H9 (cell line): ENCODE data around the gene UBASH3A. TPM values are rescaled to one million over a fixed set of nuclear protein-coding genes. Genes with fewer than 3 reads are reported as not detected.

Experiments
- DNase-seq: peaks from one replicate; pipeline ENCODE4 v3.0.0-alpha.2; 2017
- H2AFZ ChIP-seq: one replicate; pipeline ENCODE4 v1.6.1; 2013; ENCODE audit warnings: mild to moderate bottlenecking, low read length, control low read depth, moderate library complexity
- H2AK5ac ChIP-seq: 2 replicates; pipeline ENCODE4 v1.6.1; 2013; ENCODE audit warnings: low read length, control low read depth, mixed read lengths; ENCODE audit not compliant: insufficient read length
- H2BK120ac ChIP-seq: one replicate; pipeline ENCODE4 v1.6.1; 2013; ENCODE audit warnings: low read depth, mild to moderate bottlenecking, low read length, control low read depth, inconsistent platforms; ENCODE audit not compliant: poor library complexity, severe bottlenecking
- H2BK12ac ChIP-seq: 2 replicates; pipeline ENCODE4 v1.6.1; 2013; ENCODE audit warnings: low read length, control low read depth, mixed read lengths, low read depth; ENCODE audit not compliant: insufficient read length
- H2BK15ac ChIP-seq: 2 replicates; pipeline ENCODE4 v1.6.1; 2013; ENCODE audit warnings: low read depth, low read length, control low read depth
- H2BK20ac ChIP-seq: one replicate; pipeline ENCODE4 v1.6.1; 2013; ENCODE audit warnings: low read depth, mild to moderate bottlenecking, low read length, control low read depth, inconsistent platforms; ENCODE audit not compliant: poor library complexity, severe bottlenecking
- H2BK5ac ChIP-seq: 2 replicates; pipeline ENCODE4 v1.6.1; 2013; ENCODE audit warnings: low read length, control low read depth, mixed read lengths; ENCODE audit not compliant: insufficient read length
- H3K14ac ChIP-seq: 2 replicates; pipeline ENCODE4 v1.6.1; 2013; ENCODE audit warnings: low read length, control low read depth; ENCODE audit not compliant: insufficient read depth
- H3K18ac ChIP-seq: 2 replicates; pipeline ENCODE4 v1.6.1; 2013; ENCODE audit warnings: low read depth, mild to moderate bottlenecking, mixed read lengths, low read length, control low read depth; ENCODE audit not compliant: insufficient read length
- H3K23ac ChIP-seq: 2 replicates; pipeline ENCODE4 v1.6.1; 2013; ENCODE audit warnings: low read length, control low read depth, mixed read lengths, low read depth; ENCODE audit not compliant: insufficient read length
- H3K23me2 ChIP-seq: 2 replicates; pipeline ENCODE4 v1.6.1; 2013; ENCODE audit warnings: low read depth, mild to moderate bottlenecking, mixed read lengths, low read length, control low read depth; ENCODE audit not compliant: insufficient read length, poor library complexity, severe bottlenecking
- H3K27ac ChIP-seq: 2 replicates; pipeline ENCODE4 v1.5.1; 2013; ENCODE audit warnings: low read length, control low read depth, mixed read lengths, low read depth; ENCODE audit not compliant: insufficient read length
- H3K27me3 ChIP-seq: 2 replicates; pipeline ENCODE4 v1.6.1; 2013; ENCODE audit warnings: low read length, control low read depth, inconsistent platforms; ENCODE audit not compliant: insufficient read depth
- H3K4ac ChIP-seq: 2 replicates; pipeline ENCODE4 v1.6.1; 2013; ENCODE audit warnings: low read depth, mild to moderate bottlenecking, control low read depth, inconsistent platforms, low read length, moderate library complexity
- H3K4me1 ChIP-seq: 2 replicates; pipeline ENCODE4 v1.6.1; 2013; ENCODE audit warnings: low read length, control low read depth, inconsistent platforms; ENCODE audit not compliant: insufficient read depth
- H3K4me2 ChIP-seq: 2 replicates; pipeline ENCODE4 v1.6.1; 2013; ENCODE audit warnings: low read length, control low read depth, mixed read lengths; ENCODE audit not compliant: insufficient read length, insufficient read depth
- H3K56ac ChIP-seq: 2 replicates; pipeline ENCODE4 v1.6.1; 2013; ENCODE audit warnings: low read depth, mild to moderate bottlenecking, mixed read lengths, low read length, control low read depth; ENCODE audit not compliant: insufficient read length
- H3K79me1 ChIP-seq: 2 replicates; pipeline ENCODE4 v1.6.1; 2013; ENCODE audit warnings: low read depth, mild to moderate bottlenecking, moderate library complexity, low read length, control low read depth, inconsistent platforms; ENCODE audit not compliant: insufficient read depth, poor library complexity, severe bottlenecking
- H3K79me2 ChIP-seq: 2 replicates; pipeline ENCODE4 v1.6.1; 2013; ENCODE audit warnings: low read length, control low read depth, inconsistent platforms; ENCODE audit not compliant: insufficient read depth
- H3K9ac ChIP-seq: 2 replicates; pipeline ENCODE4 v1.6.1; 2013; ENCODE audit warnings: low read length, control low read depth, mixed read lengths; ENCODE audit not compliant: insufficient read length; ENCODE audit errors: extremely low read depth
- H3K9me3 ChIP-seq: one replicate; pipeline ENCODE4 v1.6.1; 2013; ENCODE audit warnings: low read depth, low read length, inconsistent platforms; ENCODE audit not compliant: control insufficient read depth
- H3T11ph ChIP-seq: one replicate; pipeline ENCODE4 v1.6.1; 2013; ENCODE audit warnings: mild to moderate bottlenecking, low read length, control low read depth, inconsistent platforms
- H4K20me1 ChIP-seq: one replicate; pipeline ENCODE4 v1.6.1; 2013; ENCODE audit not compliant: control insufficient read depth, insufficient read length, insufficient read depth
- H4K5ac ChIP-seq: 2 replicates; pipeline ENCODE4 v1.6.1; 2013; ENCODE audit warnings: low read depth, mild to moderate bottlenecking, mixed read lengths, low read length, control low read depth; ENCODE audit not compliant: insufficient read length
- H4K8ac ChIP-seq: replicated peaks from 2 replicates; pipeline ENCODE4 v1.6.1; 2013; ENCODE audit warnings: low read length, control low read depth, mixed read lengths, low read depth; ENCODE audit not compliant: insufficient read length
- H4K91ac ChIP-seq: 2 replicates; pipeline ENCODE4 v1.6.1; 2013; ENCODE audit warnings: low read depth, mild to moderate bottlenecking, moderate library complexity, mixed read lengths, low read length, control low read depth; ENCODE audit not compliant: insufficient read length
- H3K27ac Mint-ChIP-seq, 3 experiments: 2 replicates in 2 of 3; 3 replicates in 1 of 3; pipeline ENCODE4 v1.8.0; 2020 to 2021; ENCODE audit warnings: mixed read lengths in 3 of 3, mild to moderate bottlenecking in 1 of 3, moderate library complexity in 1 of 3
- H3K27me3 Mint-ChIP-seq: 2 replicates; pipeline ENCODE4 v1.8.0; 2021; ENCODE audit warnings: low read depth, mild to moderate bottlenecking, moderate library complexity, mixed read lengths
- H3K36me3 Mint-ChIP-seq, 3 experiments: 2 replicates in 2 of 3; 3 replicates in 1 of 3; pipeline ENCODE4 v1.8.0; 2020 to 2021; ENCODE audit warnings: low read depth in 3 of 3, mixed read lengths in 3 of 3; ENCODE audit not compliant: insufficient read depth in 1 of 3
- H3K4me1 Mint-ChIP-seq, 2 experiments: 2 replicates each; pipeline ENCODE4 v1.8.0; 2020; ENCODE audit warnings: mixed read lengths in 2 of 2
- H3K4me3 Mint-ChIP-seq, 2 experiments: 2 replicates in 1 of 2; 3 replicates in 1 of 2; pipeline ENCODE4 v1.8.0; 2020 to 2021; ENCODE audit warnings: mild to moderate bottlenecking in 2 of 2, mixed read lengths in 2 of 2, moderate library complexity in 1 of 2
- H3K9me3 Mint-ChIP-seq, 2 experiments: 2 replicates in 1 of 2; 3 replicates in 1 of 2; pipeline ENCODE4 v1.8.0; 2020; ENCODE audit warnings: mild to moderate bottlenecking in 2 of 2, mixed read lengths in 2 of 2, moderate library complexity in 1 of 2
- CTCF ChIP-seq: fragments of 200-600 bp; sonication (generic); conservative IDR thresholded peaks from 3 replicates; pipeline ENCODE4 v1.8.0; 2021; ENCODE audit warnings: antibody characterized with exemption, mild to moderate bottlenecking
- WGBS: extraction: QIAGEN DNeasy Blood & Tissue Kit; methylation state at CpG from one replicate; pipeline ENCODE4 v1.1.7; 2013; ENCODE audit warnings: missing lambda C conversion rate, low lambda C conversion rate, mixed read lengths; ENCODE audit not compliant: insufficient read length; ENCODE audit errors: extremely low coverage; 5-methylcytosine and 5-hydroxymethylcytosine counted together
- total RNA-seq: library from RNA; stranded (reverse); gene quantifications from 2 replicates; pipeline ENCODE4 v1.2.1, GENCODE V29; 2021

Gene UBASH3A
- total RNA-seq, 1 experiment from 2014 or later: not detected

- H3K79me1 ChIP-seq: no peaks in the 10 kb centered on the region
Measured at GRCh38 chr21:42377211-42377950, 26.3 kb upstream of the UBASH3A start.

More at GRCh38 chr21:42377211-42377950, 26.3 kb upstream of the UBASH3A start:
- Histone ChIP-seq H3K14ac (no peak overlapping the region), H3K56ac (no peak overlapping the region), H3K27me3 (no peaks in the 10 kb centered on the region), H4K20me1 (no peaks in the 10 kb centered on the region), H3K18ac (no peak overlapping the region), H2AFZ (no peak overlapping the region), H4K5ac (no peak overlapping the region), H4K8ac (no peak overlapping the region), H3K9me3 (no peaks in the 10 kb centered on the region), H2BK15ac (no peak overlapping the region), H3K4ac (no peak overlapping the region), H2AK5ac (no peak overlapping the region), H2BK120ac (no peak overlapping the region), H3T11ph (no peak overlapping the region), H3K23ac (no peak overlapping the region), H3K4me1 (no peaks in the 10 kb centered on the region), H2BK12ac (no peak overlapping the region), H4K91ac (no peak overlapping the region), H3K79me2 (no peaks in the 10 kb centered on the region), H3K23me2 (no peaks in the 10 kb centered on the region), H2BK5ac (no peak overlapping the region), H3K4me2 (no peak overlapping the region), H2BK20ac (no peak overlapping the region), H3K27ac (no peak overlapping the region), H3K9ac (no peak overlapping the region)
- Mint-ChIP-seq H3K36me3 (peaks cover 0 to 7% (median 0%) of the 10 kb centered on the region in 3 experiments; a peak in 2 of 7 replicates), H3K27ac (no peak overlapping the region; a peak in 1 of 7 replicates), H3K4me3 (no peak overlapping the region), H3K27me3 (peaks cover 26% of the 10 kb centered on the region), H3K9me3 (peaks cover 3 to 10% of the 10 kb centered on the region in 2 experiments), H3K4me1 (peaks cover 6 to 8% of the 10 kb centered on the region in 2 experiments)
- no CpG with 5 or more reads among the region's 24 CpGs for WGBS
- no peak for TF ChIP-seq CTCF
- DNase-seq: no peak
